ENCODE data around the gene MPO.

MPO gene

GRCh38 chr17:58319173-58320162 is 38.7 kb upstream of the MPO start:
- no peak for DNase-seq (ENCODE audit: low spot score)

GRCh38 chr17:58318627-58319172 is 38.0 kb upstream of the MPO start:
- no peak for DNase-seq (ENCODE audit: low spot score)

- DNase-seq (ENCODE audit: low spot score), result no peak
Measured at GRCh38 chr17:58318065-58318481, 37.3 kb upstream of the MPO start.

- DNase-seq (ENCODE audit: low spot score), result peak; percentile 81
Measured at GRCh38 chr17:58317421-58318064, 36.8 kb upstream of the MPO start.

GRCh38 chr17:58316260-58316960 is 35.7 kb upstream of the MPO start:
- no peak for DNase-seq (ENCODE audit: low spot score)

GRCh38 chr17:58315750-58316149 is 35.0 kb upstream of the MPO start:
- no peak for DNase-seq (ENCODE audit: low spot score)

- no peak for DNase-seq (ENCODE audit: low spot score)
Measured at GRCh38 chr17:58315281-58315711, 34.6 kb upstream of the MPO start.

GRCh38 chr17:58314706-58315015 is 33.9 kb upstream of the MPO start:
- DNase-seq (ENCODE audit: low spot score), result no peak

- DNase-seq (ENCODE audit: low spot score), result no peak
Measured at GRCh38 chr17:58313815-58314705, 33.3 kb upstream of the MPO start.

GRCh38 chr17:58312829-58313228 is 32.1 kb upstream of the MPO start:
- DNase-seq (ENCODE audit: low spot score), result no peak

GRCh38 chr17:58312021-58312630 is 31.4 kb upstream of the MPO start:
- DNase-seq (ENCODE audit: low spot score), result no peak

- no peak for DNase-seq (ENCODE audit: low spot score)
Measured at GRCh38 chr17:58311429-58311894, 30.7 kb upstream of the MPO start.

GRCh38 chr17:58310511-58311428 is 30.0 kb upstream of the MPO start:
- DNase-seq (ENCODE audit: low spot score), result no peak

- DNase-seq (ENCODE audit: low spot score), result no peak
Measured at GRCh38 chr17:58309918-58310259, 29.2 kb upstream of the MPO start.

GRCh38 chr17:58308985-58309917 is 28.5 kb upstream of the MPO start:
- no peak for DNase-seq (ENCODE audit: low spot score)

- no peak for DNase-seq (ENCODE audit: low spot score)
Measured at GRCh38 chr17:58308173-58308984, 27.6 kb upstream of the MPO start.

GRCh38 chr17:58307468-58308172 is 26.9 kb upstream of the MPO start:
- no peak for DNase-seq (ENCODE audit: low spot score)
